ENCODE data around the gene FAAP20. TPM values are rescaled to one million over a fixed set of nuclear protein-coding genes. Genes with fewer than 3 reads are reported as not detected.

FAAP20 gene
- total and polyA plus RNA-seq, 2 experiments from 2014 or later, result 34.5 to 122 TPM

DNA sequence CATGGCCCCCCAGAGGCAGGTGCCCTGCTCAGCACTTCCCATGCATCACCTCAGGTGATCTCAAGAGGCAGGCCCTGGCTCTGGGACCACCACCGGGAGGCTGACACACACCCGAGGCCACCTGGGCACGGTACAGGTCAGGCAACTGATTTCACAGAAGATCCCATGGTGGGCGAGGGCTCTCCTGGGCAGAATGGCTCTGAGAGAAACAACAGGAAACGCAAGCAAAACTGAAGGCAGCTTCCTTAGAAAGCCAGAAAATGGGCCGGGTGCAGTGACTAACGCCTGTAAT lies 22.1 kb upstream of the FAAP20 start:
- WGBS, 2 experiments (ENCODE audit: low coverage in 1 of 2, low lambda C conversion rate in 2 of 2, missing lambda C conversion rate in 2 of 2), result 70 to 77% methylated on average over 7 of the region's 7 CpGs
- no peak overlapping the region for H3K9ac ChIP-seq

DNA sequence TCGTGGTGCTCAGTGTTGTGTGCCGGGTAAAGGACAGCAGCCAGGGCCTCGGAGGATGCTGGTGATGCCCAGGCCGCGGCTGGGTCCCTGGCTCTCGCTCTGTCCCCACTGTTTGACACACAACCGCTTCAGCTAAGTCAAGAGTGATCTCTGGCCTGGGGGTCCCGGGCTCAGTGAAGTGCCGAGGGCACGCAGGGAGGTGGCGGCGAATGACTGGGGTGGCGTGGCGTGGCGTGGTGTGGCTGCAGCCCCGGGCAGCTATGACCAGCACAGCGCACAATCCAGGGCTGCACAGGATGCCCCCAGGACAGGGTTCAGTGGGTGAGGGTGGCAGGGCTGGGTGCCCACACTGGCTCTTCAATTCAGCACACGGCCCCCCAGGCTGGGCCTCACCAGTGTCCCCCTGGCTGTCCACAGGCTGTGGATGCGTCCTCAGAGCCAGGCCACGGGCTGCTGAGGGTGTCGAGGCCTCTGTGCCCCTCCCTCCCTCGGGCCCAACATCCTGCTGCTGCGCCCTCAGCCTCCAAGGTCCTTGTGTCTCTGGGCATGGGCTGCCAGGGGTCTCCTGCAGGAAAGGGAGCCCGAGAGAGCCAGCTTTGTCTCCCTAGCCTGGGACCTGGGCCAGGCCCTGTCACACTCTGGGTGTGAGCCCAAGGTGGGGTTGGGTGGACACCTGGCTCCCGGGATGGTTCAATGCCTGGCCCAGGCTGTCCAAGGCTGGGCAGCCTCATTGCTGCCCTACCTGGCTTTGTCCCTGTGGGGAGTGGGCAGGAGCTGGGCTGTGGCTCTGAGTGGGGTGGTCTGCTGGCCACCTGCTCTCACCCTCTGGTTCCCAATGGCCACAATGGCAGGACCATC lies 21.6 kb upstream of the FAAP20 start:
- Histone ChIP-seq H2AFZ (no peak overlapping the region), H3K9me3 (ENCODE audit: low read depth) (no peaks in the 10 kb centered on the region), H3K4me2 (ENCODE audit: unreplicated experiment) (no peak overlapping the region), H3K9me2 (ENCODE audit: insufficient read depth) (no peaks in the 10 kb centered on the region), H3K27ac (no peak overlapping the region), H3K4me3 (no peak overlapping the region), H3F3A (ENCODE audit: insufficient read depth) (peaks cover 14% of the 10 kb centered on the region; the same call in 1 of the 2 replicates), H3K9ac (no peak overlapping the region), H3K4me1 (ENCODE audit: insufficient read depth) (peaks cover 26% of the 10 kb centered on the region), H3K36me3 (ENCODE audit: low read depth) (no peaks in the 10 kb centered on the region), H3K27me3 (replicated peaks; ENCODE audit: insufficient read depth) (no peaks in the 10 kb centered on the region), H3K79me2 (ENCODE audit: insufficient read depth) (no peaks in the 10 kb centered on the region), H4K20me1 (ENCODE audit: insufficient read depth) (no peaks in the 10 kb centered on the region)
- no peak for DNase-seq
- in situ Hi-C loops (cut with MboI), result no loop called here
- TF ChIP-seq EZH2 (IDR thresholded peaks at IDR 0.05; ENCODE audit: insufficient read depth, poor library complexity, severe bottlenecking), result no peak
- no peak for TF ChIP-seq EZH2phosphoT487 (IDR thresholded peaks at IDR 0.05; ENCODE audit: insufficient read depth, low read depth)
- WGBS, 2 experiments (ENCODE audit: low coverage in 1 of 2, low lambda C conversion rate in 2 of 2, missing lambda C conversion rate in 2 of 2), result 85 to 86% methylated on average over 21 to 24 of the region's 25 CpGs

More for the DNA sequence above, 22.1 kb upstream of the FAAP20 start:
- Histone ChIP-seq H4K20me1 (ENCODE audit: insufficient read depth) (no peaks in the 10 kb centered on the region), H3K27me3 (replicated peaks; ENCODE audit: insufficient read depth) (no peaks in the 10 kb centered on the region), H3F3A (ENCODE audit: insufficient read depth) (peaks cover 14% of the 10 kb centered on the region; the same call in 1 of the 2 replicates), H3K4me1 (ENCODE audit: insufficient read depth) (peaks cover 26% of the 10 kb centered on the region), H3K36me3 (ENCODE audit: low read depth) (no peaks in the 10 kb centered on the region), H3K9me2 (ENCODE audit: insufficient read depth) (no peaks in the 10 kb centered on the region), H3K79me2 (ENCODE audit: insufficient read depth) (no peaks in the 10 kb centered on the region), H3K9me3 (ENCODE audit: low read depth) (no peaks in the 10 kb centered on the region), H3K4me3 (no peak overlapping the region), H3K4me2 (ENCODE audit: unreplicated experiment) (no peak overlapping the region), H2AFZ (no peak overlapping the region), H3K27ac (no peak overlapping the region)
- in situ Hi-C loops (cut with MboI), result no loop called here
- no peak for DNase-seq
- TF ChIP-seq EZH2phosphoT487 (IDR thresholded peaks at IDR 0.05; ENCODE audit: insufficient read depth, low read depth) (no peak), EZH2 (IDR thresholded peaks at IDR 0.05; ENCODE audit: insufficient read depth, poor library complexity, severe bottlenecking) (no peak)

DNA sequence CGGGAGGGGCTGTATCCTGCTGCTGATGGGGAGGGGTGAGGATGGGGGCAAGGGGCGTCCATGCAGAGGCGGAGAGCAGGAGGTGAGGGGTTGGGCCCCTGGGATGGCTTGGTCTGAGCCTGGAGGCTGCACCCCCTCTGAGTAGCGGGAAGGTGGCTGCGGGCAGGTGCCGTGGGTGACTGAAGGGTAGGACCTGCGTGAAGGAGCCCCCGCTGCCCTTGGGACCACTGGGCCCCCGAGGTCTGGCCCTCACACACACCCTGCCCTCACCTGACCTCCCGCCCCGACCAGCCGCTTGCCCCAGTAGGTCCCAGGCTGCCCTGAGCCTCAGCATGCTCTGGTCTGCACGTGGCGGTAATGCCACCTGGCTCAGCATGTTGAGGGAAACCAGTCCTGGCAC lies 20.8 kb upstream of the FAAP20 start:
- Histone ChIP-seq H3K79me2 (ENCODE audit: insufficient read depth) (no peaks in the 10 kb centered on the region), H3K9ac (no peak overlapping the region), H3K4me2 (ENCODE audit: unreplicated experiment) (no peak overlapping the region), H3K9me3 (ENCODE audit: low read depth) (no peaks in the 10 kb centered on the region), H4K20me1 (ENCODE audit: insufficient read depth) (no peaks in the 10 kb centered on the region), H3K4me1 (ENCODE audit: insufficient read depth) (peaks cover 26% of the 10 kb centered on the region), H3F3A (ENCODE audit: insufficient read depth) (peaks cover 14% of the 10 kb centered on the region; the same call in 1 of the 2 replicates), H3K27ac (no peak overlapping the region), H3K4me3 (no peak overlapping the region), H3K36me3 (ENCODE audit: low read depth) (no peaks in the 10 kb centered on the region), H3K9me2 (ENCODE audit: insufficient read depth) (no peaks in the 10 kb centered on the region), H3K27me3 (replicated peaks; ENCODE audit: insufficient read depth) (no peaks in the 10 kb centered on the region), H2AFZ (no peak overlapping the region)
- 94 to 100% methylated on average over 8 to 14 of the region's 14 CpGs for WGBS, 2 experiments (ENCODE audit: low coverage in 1 of 2, low lambda C conversion rate in 2 of 2, missing lambda C conversion rate in 2 of 2)
- in situ Hi-C loops (cut with MboI), result no loop called here
- no peak for DNase-seq
- no peak for TF ChIP-seq EZH2phosphoT487 (IDR thresholded peaks at IDR 0.05; ENCODE audit: insufficient read depth, low read depth)
- TF ChIP-seq EZH2 (IDR thresholded peaks at IDR 0.05; ENCODE audit: insufficient read depth, poor library complexity, severe bottlenecking), result no peak

DNA sequence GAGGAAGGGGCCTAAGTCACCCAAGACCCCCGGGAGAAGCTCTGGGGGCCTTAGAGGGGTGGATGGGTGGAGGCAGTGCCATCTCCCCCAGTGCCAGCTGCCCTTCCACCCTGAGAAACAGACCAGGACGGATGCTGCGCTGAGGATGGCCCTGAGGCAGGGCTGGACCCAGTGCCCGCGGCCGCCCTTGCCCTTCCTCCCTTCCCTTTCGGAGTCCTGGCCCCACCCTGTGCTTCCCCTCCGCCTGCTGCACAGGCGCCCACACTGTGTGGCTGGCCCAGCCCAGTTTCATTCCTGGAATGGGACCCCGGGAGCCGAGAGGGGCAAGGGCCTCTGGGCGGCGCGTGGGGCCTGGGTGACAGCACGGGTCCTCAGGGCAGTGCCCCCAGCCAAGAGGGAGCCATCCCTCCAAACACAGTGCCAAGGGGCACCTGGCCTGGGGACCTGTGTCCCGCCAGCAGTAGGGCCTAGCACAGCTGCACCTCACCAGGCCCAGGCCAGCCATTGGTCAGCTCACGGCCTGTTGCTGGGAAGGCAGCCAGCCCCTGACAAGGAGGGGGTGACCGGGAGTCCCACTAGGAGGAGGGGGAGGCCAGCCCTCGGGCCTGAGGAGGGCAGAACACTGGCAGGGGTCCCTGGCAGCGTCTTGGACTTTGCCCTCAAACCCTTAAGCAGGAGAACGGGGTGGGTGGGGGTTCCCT lies 20.1 kb upstream of the FAAP20 start:
- TF ChIP-seq EZH2 (IDR thresholded peaks at IDR 0.05; ENCODE audit: insufficient read depth, poor library complexity, severe bottlenecking) (no peak), EZH2phosphoT487 (IDR thresholded peaks at IDR 0.05; ENCODE audit: insufficient read depth, low read depth) (no peak)
- H3K9me3 ChIP-seq (ENCODE audit: low read depth), result no peaks in the 10 kb centered on the region
- peak overlapping the region; percentile 74 for H2AFZ ChIP-seq
- WGBS, 2 experiments (ENCODE audit: low coverage in 1 of 2, low lambda C conversion rate in 2 of 2, missing lambda C conversion rate in 2 of 2), result 48 to 52% methylated on average over 15 to 19 of the region's 21 CpGs
- no peak overlapping the region for H3K4me3 ChIP-seq
- peak overlapping the region; percentile 79 for H3K4me2 ChIP-seq (ENCODE audit: unreplicated experiment)
- no peaks in the 10 kb centered on the region for H3K36me3 ChIP-seq (ENCODE audit: low read depth)
- H3K27ac ChIP-seq, result peak overlapping the region; percentile 96
- H3K27me3 ChIP-seq (replicated peaks; ENCODE audit: insufficient read depth), result no peaks in the 10 kb centered on the region
- peaks cover 26% of the 10 kb centered on the region for H3K4me1 ChIP-seq (ENCODE audit: insufficient read depth)
- in situ Hi-C loops (cut with MboI), result no loop called here
- peaks cover 14% of the 10 kb centered on the region; the same call in 1 of the 2 replicates for H3F3A ChIP-seq (ENCODE audit: insufficient read depth)
- H3K79me2 ChIP-seq (ENCODE audit: insufficient read depth), result no peaks in the 10 kb centered on the region
- no peaks in the 10 kb centered on the region for H4K20me1 ChIP-seq (ENCODE audit: insufficient read depth)
- H3K9me2 ChIP-seq (ENCODE audit: insufficient read depth), result no peaks in the 10 kb centered on the region
- H3K9ac ChIP-seq, result peak overlapping the region; percentile 92
- DNase-seq, result no peak
